ENCODE measurements around the gene GPR152.
A peak's percentile ranks its signal among the peaks of the same experiment; 100 is the strongest.
"Not testable (repeated sequence)": the region's sequence is repeated elsewhere in the genome, so short reads cannot be mapped to it uniquely, and the experiment has no call there.

Gene GPR152

GRCh38 chr11:67489203-67489884 lies 36.8 kb upstream of the GPR152 start:
- H3K36me3 ChIP-seq (replicated peaks; ENCODE audit: low read depth, low read length), result peaks cover 61% of the 10 kb centered on the region
- peaks cover 10% of the 10 kb centered on the region; the same call in 1 of the 2 replicates for H4K20me1 ChIP-seq (ENCODE audit: insufficient read depth, low read length)
- no peak overlapping the region for H2AFZ ChIP-seq (ENCODE audit: low read depth, low read length)
- H3K4me1 ChIP-seq (ENCODE audit: low read length), result peaks cover 38% of the 10 kb centered on the region
- H3K27ac ChIP-seq (ENCODE audit: low read length), result no peak overlapping the region
- no peak overlapping the region for H3K4me2 ChIP-seq (ENCODE audit: low read length)
- H3K4me3 ChIP-seq (ENCODE audit: low read length), result no peak overlapping the region
- no peak overlapping the region for H3K9ac ChIP-seq (ENCODE audit: low read length)
- H3K27me3 ChIP-seq (ENCODE audit: low read depth, low read length), result no peaks in the 10 kb centered on the region
- peaks cover 28% of the 10 kb centered on the region for H3K79me2 ChIP-seq (ENCODE audit: low read length)
- H3K9me3 ChIP-seq (ENCODE audit: insufficient read depth, low read length), result no peaks in the 10 kb centered on the region
- no peak for TF ChIP-seq CTCF (IDR thresholded peaks at IDR 0.05; ENCODE audit: low read depth, low read length)
- TF ChIP-seq EZH2phosphoT487 (IDR thresholded peaks at IDR 0.05; ENCODE audit: low read depth), result no peak

- Histone ChIP-seq H4K20me1 (ENCODE audit: insufficient read depth, low read length) (peaks cover 10% of the 10 kb centered on the region; the same call in 1 of the 2 replicates), H3K4me2 (ENCODE audit: low read length) (peak overlapping the region; percentile 95), H2AFZ (ENCODE audit: low read depth, low read length) (no peak overlapping the region), H3K9me3 (ENCODE audit: insufficient read depth, low read length) (no peaks in the 10 kb centered on the region), H3K27me3 (ENCODE audit: low read depth, low read length) (no peaks in the 10 kb centered on the region), H3K9ac (ENCODE audit: low read length) (no peak overlapping the region), H3K4me1 (ENCODE audit: low read length) (peaks cover 57% of the 10 kb centered on the region), H3K79me2 (ENCODE audit: low read length) (peaks cover 39% of the 10 kb centered on the region), H3K4me3 (ENCODE audit: low read length) (no peak overlapping the region; the same call in 1 of the 2 replicates), H3K36me3 (replicated peaks; ENCODE audit: low read depth, low read length) (peaks cover 35% of the 10 kb centered on the region), H3K27ac (ENCODE audit: low read length) (peak overlapping the region; percentile 82)
- TF ChIP-seq EZH2phosphoT487 (IDR thresholded peaks at IDR 0.05; ENCODE audit: low read depth), result no peak
- no peak for TF ChIP-seq CTCF (IDR thresholded peaks at IDR 0.05; ENCODE audit: low read depth, low read length)
Observed at GRCh38 chr11:67486481-67487195, 34.1 kb upstream of the GPR152 start.

- peaks cover 58% of the 10 kb centered on the region for H3K4me1 ChIP-seq (ENCODE audit: low read length)
- H3K9ac ChIP-seq (ENCODE audit: low read length); H2AFZ ChIP-seq (ENCODE audit: low read depth, low read length); H3K27me3 ChIP-seq (ENCODE audit: low read depth, low read length); H3K9me3 ChIP-seq (ENCODE audit: insufficient read depth, low read length); H3K4me3 ChIP-seq (ENCODE audit: low read length): not testable (repeated sequence)
- peaks cover 10% of the 10 kb centered on the region; the same call in 1 of the 2 replicates for H4K20me1 ChIP-seq (ENCODE audit: insufficient read depth, low read length)
- H3K79me2 ChIP-seq (ENCODE audit: low read length), result peaks cover 39% of the 10 kb centered on the region
- H3K27ac ChIP-seq (ENCODE audit: low read length), result peak overlapping the region; percentile 82
- peaks cover 28% of the 10 kb centered on the region for H3K36me3 ChIP-seq (replicated peaks; ENCODE audit: low read depth, low read length)
- peak overlapping the region; percentile 95 for H3K4me2 ChIP-seq (ENCODE audit: low read length)
Observed at GRCh38 chr11:67485873-67486361, 33.4 kb upstream of the GPR152 start.

- Histone ChIP-seq H3K9me3 (ENCODE audit: insufficient read depth, low read length) (no peaks in the 10 kb centered on the region), H3K36me3 (replicated peaks; ENCODE audit: low read depth, low read length) (peaks cover 18% of the 10 kb centered on the region), H3K4me2 (ENCODE audit: low read length) (peak overlapping the region; percentile 95), H3K4me1 (ENCODE audit: low read length) (peaks cover 58% of the 10 kb centered on the region), H3K9ac (ENCODE audit: low read length) (peak overlapping the region; percentile 68), H4K20me1 (ENCODE audit: insufficient read depth, low read length) (peaks cover 10% of the 10 kb centered on the region; the same call in 1 of the 2 replicates), H3K4me3 (ENCODE audit: low read length) (peak overlapping the region; percentile 76), H2AFZ (ENCODE audit: low read depth, low read length) (no peak overlapping the region), H3K79me2 (ENCODE audit: low read length) (peaks cover 39% of the 10 kb centered on the region), H3K27me3 (ENCODE audit: low read depth, low read length) (0 out of 2 replicates have a peak, but pooled peaks cover 3% of the 10 kb centered on the region), H3K27ac (ENCODE audit: low read length) (peak overlapping the region; percentile 82)
- TF ChIP-seq EZH2phosphoT487 (IDR thresholded peaks at IDR 0.05; ENCODE audit: low read depth), result no peak
- TF ChIP-seq CTCF (IDR thresholded peaks at IDR 0.05; ENCODE audit: low read depth, low read length), result no peak; the same call in 1 of the 2 replicates
Observed at GRCh38 chr11:67484847-67485311, 32.4 kb upstream of the GPR152 start.

Measured in OCI-LY3 (cell line).